Panc1 (cell line): ENCODE results near the gene PPP4R1.

Experiments
- POLR2AphosphoS5 ChIP-seq: IDR thresholded peaks from 2 replicates; pipeline ENCODE4 v1.6.1; 2012; ENCODE audit warnings: mild to moderate bottlenecking, low read depth, low read length, moderate library complexity
- SIN3A ChIP-seq: IDR thresholded peaks from 2 replicates; pipeline ENCODE4 v1.6.1; 2012; ENCODE audit warnings: low read depth, mild to moderate bottlenecking, low read length, moderate library complexity, borderline replicate concordance; ENCODE audit not compliant: insufficient read depth
- TCF7L2 ChIP-seq: IDR thresholded peaks from 2 replicates; pipeline ENCODE4 v1.6.1; 2011; ENCODE audit warnings: mild to moderate bottlenecking, low read depth, low read length, inconsistent platforms
- TF ChIP-seq, protein P1 (sequence below): fragments of 450-650 bp; IDR thresholded peaks from 2 replicates; pipeline ENCODE4 v1.5.1; 2017; ENCODE audit warnings: mild to moderate bottlenecking
- TF ChIP-seq, protein P2 (sequence below), 2 experiments: IDR thresholded peaks; 2 replicates each; pipeline ENCODE4 v1.6.1; 2011 to 2012; ENCODE audit warnings: low read depth in 2 of 2, control low read depth in 1 of 2, low read length in 1 of 2, mild to moderate bottlenecking in 1 of 2, moderate library complexity in 1 of 2; ENCODE audit not compliant: insufficient read depth in 1 of 2

DNA sequence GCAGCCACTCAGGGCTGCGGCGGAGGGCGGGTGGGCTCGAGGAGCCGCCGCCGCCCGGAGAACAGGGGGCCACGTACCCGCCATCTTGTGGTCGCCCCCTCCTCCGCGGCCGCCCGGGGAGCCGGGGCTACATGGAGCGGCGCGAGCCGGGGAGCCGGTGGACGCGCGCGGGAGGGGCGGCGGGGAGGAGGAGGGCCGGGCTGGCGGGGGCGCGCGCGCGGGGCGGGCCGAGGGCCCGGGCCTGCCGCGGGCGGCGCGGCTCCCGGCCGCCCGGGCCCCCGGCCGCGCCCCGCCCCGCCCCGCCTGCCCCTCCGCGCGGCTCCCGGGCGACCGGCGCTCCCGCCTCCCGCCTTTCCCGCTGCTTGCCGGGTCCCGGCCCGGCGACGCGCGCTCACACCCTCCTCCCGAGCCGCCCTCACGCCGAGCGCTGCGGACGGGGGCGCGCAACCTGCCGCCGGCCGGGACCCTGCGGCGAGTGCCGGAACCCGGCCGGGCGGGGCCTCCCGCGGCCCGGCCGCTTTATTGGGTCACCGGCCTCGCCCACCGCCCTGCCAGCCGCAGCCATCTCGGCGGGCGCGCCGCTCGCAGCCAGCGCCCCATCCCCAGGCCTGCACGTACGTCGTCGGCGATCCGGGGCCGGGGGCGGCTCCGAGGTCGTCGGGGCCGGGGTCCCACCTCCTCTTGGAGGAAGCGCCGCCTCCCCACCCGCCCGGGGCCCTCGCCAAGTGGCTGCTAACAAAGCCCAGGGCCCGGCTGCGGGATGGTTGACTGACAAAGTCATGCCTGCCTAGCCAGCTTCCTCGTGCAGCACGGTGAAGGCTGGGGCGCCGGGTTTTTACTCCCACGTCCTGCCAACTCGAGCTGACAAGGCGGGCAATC lies at the start of gene PPP4R1:
- TF ChIP-seq, protein P1, sequence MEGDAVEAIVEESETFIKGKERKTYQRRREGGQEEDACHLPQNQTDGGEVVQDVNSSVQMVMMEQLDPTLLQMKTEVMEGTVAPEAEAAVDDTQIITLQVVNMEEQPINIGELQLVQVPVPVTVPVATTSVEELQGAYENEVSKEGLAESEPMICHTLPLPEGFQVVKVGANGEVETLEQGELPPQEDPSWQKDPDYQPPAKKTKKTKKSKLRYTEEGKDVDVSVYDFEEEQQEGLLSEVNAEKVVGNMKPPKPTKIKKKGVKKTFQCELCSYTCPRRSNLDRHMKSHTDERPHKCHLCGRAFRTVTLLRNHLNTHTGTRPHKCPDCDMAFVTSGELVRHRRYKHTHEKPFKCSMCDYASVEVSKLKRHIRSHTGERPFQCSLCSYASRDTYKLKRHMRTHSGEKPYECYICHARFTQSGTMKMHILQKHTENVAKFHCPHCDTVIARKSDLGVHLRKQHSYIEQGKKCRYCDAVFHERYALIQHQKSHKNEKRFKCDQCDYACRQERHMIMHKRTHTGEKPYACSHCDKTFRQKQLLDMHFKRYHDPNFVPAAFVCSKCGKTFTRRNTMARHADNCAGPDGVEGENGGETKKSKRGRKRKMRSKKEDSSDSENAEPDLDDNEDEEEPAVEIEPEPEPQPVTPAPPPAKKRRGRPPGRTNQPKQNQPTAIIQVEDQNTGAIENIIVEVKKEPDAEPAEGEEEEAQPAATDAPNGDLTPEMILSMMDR: no peak
- TF ChIP-seq POLR2AphosphoS5 (peak; percentile 28; the same call in 1 of the 2 replicates), TCF7L2 (no peak), SIN3A (peak; percentile 47; the same call in 1 of the 2 replicates)
- TF ChIP-seq, protein P2, sequence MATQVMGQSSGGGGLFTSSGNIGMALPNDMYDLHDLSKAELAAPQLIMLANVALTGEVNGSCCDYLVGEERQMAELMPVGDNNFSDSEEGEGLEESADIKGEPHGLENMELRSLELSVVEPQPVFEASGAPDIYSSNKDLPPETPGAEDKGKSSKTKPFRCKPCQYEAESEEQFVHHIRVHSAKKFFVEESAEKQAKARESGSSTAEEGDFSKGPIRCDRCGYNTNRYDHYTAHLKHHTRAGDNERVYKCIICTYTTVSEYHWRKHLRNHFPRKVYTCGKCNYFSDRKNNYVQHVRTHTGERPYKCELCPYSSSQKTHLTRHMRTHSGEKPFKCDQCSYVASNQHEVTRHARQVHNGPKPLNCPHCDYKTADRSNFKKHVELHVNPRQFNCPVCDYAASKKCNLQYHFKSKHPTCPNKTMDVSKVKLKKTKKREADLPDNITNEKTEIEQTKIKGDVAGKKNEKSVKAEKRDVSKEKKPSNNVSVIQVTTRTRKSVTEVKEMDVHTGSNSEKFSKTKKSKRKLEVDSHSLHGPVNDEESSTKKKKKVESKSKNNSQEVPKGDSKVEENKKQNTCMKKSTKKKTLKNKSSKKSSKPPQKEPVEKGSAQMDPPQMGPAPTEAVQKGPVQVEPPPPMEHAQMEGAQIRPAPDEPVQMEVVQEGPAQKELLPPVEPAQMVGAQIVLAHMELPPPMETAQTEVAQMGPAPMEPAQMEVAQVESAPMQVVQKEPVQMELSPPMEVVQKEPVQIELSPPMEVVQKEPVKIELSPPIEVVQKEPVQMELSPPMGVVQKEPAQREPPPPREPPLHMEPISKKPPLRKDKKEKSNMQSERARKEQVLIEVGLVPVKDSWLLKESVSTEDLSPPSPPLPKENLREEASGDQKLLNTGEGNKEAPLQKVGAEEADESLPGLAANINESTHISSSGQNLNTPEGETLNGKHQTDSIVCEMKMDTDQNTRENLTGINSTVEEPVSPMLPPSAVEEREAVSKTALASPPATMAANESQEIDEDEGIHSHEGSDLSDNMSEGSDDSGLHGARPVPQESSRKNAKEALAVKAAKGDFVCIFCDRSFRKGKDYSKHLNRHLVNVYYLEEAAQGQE (IDR thresholded peaks at IDR 0.05; ENCODE audit: insufficient read depth in 1 of 2, low read depth in 2 of 2, low read length in 1 of 2): no peak
